ENCODE data around the gene HOXD4. TPM values are rescaled to one million over a fixed set of nuclear protein-coding genes. Genes with fewer than 3 reads are reported as not detected.

Gene HOXD4
- total RNA-seq, 1 donor from 2014 or later: not detected

DNA sequence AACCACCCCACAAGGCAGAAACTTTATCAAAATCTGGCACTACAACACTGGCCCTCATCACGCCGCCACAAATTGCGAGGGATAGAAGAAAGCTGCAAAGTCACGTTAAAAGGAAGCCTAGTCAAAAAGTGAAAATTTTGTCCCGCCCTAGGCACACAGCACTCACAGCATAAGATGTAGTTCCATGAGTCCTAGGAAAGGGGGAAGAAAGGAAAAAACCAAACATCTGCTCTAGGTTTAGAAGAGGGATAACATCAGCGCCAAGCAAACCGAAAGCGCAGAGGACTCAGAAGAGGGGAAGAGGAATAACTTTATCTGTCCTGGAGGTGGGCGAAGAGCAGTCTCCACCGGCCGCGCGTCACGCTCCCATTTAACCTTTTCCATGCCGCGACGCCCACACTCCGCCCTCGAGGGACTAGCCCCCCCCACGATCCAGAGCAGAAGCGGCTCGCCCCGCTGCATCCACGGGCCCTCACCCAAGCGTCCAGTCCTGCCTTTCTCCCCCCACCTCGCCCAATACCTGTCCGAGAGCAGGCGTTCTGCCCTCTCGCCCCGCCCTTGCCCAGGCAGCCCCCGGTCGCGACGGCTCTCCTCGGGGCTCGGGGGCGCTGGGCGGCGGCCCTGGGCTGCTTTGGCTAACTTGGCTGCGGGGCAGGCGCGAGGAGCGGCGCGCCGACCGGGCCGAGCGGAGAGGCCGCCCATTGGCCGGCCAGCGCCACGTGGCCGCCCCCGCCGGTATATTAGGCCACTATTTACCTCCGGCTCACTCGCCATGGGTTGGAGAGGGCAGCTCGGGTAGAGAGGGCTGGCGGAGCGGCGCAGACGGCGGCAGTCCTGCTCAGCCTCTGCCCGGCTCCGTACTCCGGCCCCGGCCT lies 36.8 kb downstream of the HOXD4 start, which contains the start of gene HOXD1:
Gene HOXD1 (plus strand): TSS at position 770 of the 875 bp plus-strand sequence. CDS start 134 bp downstream, outside the sequence.
- Mint-ChIP-seq H3K9me3 (ENCODE audit: unreplicated experiment) (peaks cover 1% of the 10 kb centered on the region), H3K4me3 (ENCODE audit: unreplicated experiment) (peak within 1 kb of the TSS; percentile 77), H3K27me3 (ENCODE audit: unreplicated experiment) (peaks cover 18% of the 10 kb centered on the region), H3K36me3 (ENCODE audit: unreplicated experiment) (peaks cover 7% of the 10 kb centered on the region), H3K27ac (ENCODE audit: unreplicated experiment) (no peak within 1 kb of the TSS), H3K4me1 (ENCODE audit: low read depth, unreplicated experiment) (no peaks in the 10 kb centered on the region)
- peak; percentile 39 for DNase-seq
- TF ChIP-seq, protein P1, sequence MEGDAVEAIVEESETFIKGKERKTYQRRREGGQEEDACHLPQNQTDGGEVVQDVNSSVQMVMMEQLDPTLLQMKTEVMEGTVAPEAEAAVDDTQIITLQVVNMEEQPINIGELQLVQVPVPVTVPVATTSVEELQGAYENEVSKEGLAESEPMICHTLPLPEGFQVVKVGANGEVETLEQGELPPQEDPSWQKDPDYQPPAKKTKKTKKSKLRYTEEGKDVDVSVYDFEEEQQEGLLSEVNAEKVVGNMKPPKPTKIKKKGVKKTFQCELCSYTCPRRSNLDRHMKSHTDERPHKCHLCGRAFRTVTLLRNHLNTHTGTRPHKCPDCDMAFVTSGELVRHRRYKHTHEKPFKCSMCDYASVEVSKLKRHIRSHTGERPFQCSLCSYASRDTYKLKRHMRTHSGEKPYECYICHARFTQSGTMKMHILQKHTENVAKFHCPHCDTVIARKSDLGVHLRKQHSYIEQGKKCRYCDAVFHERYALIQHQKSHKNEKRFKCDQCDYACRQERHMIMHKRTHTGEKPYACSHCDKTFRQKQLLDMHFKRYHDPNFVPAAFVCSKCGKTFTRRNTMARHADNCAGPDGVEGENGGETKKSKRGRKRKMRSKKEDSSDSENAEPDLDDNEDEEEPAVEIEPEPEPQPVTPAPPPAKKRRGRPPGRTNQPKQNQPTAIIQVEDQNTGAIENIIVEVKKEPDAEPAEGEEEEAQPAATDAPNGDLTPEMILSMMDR (IDR thresholded peaks at IDR 0.05; ENCODE audit: partially characterized antibody, unreplicated experiment): no peak

DNA sequence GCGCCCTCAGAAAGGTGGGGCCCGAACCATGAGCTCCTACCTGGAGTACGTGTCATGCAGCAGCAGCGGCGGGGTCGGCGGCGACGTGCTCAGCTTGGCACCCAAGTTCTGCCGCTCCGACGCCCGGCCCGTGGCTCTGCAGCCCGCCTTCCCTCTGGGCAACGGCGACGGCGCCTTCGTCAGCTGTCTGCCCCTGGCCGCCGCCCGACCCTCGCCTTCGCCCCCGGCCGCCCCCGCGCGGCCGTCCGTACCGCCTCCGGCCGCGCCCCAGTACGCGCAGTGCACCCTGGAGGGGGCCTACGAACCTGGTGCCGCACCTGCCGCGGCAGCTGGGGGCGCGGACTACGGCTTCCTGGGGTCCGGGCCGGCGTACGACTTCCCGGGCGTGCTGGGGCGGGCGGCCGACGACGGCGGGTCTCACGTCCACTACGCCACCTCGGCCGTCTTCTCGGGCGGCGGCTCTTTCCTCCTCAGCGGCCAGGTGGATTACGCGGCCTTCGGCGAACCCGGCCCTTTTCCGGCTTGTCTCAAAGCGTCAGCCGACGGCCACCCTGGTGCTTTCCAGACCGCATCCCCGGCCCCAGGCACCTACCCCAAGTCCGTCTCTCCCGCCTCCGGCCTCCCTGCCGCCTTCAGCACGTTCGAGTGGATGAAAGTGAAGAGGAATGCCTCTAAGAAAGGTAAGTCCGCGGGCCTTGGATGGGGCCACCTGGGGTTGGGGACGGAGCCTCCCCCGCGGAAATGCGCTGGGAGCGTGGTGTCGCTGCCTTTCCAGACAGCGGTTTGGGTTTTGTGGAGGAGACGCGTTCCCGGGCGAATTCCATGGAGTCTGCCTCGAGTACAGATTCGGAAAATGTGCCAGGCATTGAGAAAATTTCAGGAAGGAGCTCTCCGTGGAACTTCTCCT lies 37.7 kb downstream of the HOXD4 start:
- DNase-seq: peak; percentile 27
- Mint-ChIP-seq H3K9me3 (ENCODE audit: unreplicated experiment) (peaks cover 1% of the 10 kb centered on the region), H3K27me3 (ENCODE audit: unreplicated experiment) (peaks cover 16% of the 10 kb centered on the region), H3K4me3 (ENCODE audit: unreplicated experiment) (peak overlapping the region; percentile 25), H3K27ac (ENCODE audit: unreplicated experiment) (no peak overlapping the region), H3K36me3 (ENCODE audit: unreplicated experiment) (peaks cover 7% of the 10 kb centered on the region), H3K4me1 (ENCODE audit: low read depth, unreplicated experiment) (no peaks in the 10 kb centered on the region)
- TF ChIP-seq, protein P1 (IDR thresholded peaks at IDR 0.05; ENCODE audit: partially characterized antibody, unreplicated experiment): no peak

DNA sequence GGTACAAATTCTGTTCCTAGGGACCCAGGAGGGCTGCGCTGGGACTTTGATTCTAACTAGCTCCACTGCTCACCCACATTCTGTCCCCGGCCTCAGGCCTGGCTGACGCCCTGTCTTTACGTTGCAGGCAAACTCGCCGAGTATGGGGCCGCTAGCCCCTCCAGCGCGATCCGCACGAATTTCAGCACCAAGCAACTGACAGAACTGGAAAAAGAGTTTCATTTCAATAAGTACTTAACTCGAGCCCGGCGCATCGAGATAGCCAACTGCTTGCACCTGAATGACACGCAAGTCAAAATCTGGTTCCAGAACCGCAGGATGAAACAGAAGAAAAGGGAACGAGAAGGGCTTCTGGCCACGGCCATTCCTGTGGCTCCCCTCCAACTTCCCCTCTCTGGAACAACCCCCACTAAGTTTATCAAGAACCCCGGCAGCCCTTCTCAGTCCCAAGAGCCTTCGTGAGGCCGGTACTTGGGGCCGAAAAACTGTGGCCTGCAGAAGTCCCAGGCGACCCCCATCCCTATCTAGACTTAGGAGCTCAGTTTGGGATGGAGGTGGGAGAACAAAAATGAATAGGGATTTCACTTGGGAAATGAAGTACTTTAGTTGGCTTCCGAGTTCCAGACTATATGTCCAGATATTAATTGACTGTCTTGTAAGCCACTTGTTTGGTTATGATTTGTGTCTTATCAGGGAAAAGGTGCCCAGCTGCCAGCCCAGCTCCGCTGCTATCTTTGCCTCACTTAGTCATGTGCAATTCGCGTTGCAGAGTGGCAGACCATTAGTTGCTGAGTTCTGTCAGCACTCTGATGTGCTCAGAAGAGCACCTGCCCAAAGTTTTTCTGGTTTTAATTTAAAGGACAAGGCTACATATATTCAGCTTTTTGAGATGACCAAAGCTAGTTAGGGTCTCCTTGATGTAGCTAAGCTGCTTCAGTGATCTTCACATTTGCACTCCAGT lies 38.6 kb downstream of the HOXD4 start:
- H3K27me3 Mint-ChIP-seq (ENCODE audit: unreplicated experiment): peaks cover 16% of the 10 kb centered on the region
- no peak overlapping the region for H3K27ac Mint-ChIP-seq (ENCODE audit: unreplicated experiment)
- no peak overlapping the region for H3K4me3 Mint-ChIP-seq (ENCODE audit: unreplicated experiment)
- H3K4me1 Mint-ChIP-seq (ENCODE audit: low read depth, unreplicated experiment): no peaks in the 10 kb centered on the region
- H3K9me3 Mint-ChIP-seq (ENCODE audit: unreplicated experiment): peaks cover 1% of the 10 kb centered on the region
- TF ChIP-seq, protein P1 (IDR thresholded peaks at IDR 0.05; ENCODE audit: partially characterized antibody, unreplicated experiment): no peak
- H3K36me3 Mint-ChIP-seq (ENCODE audit: unreplicated experiment): peaks cover 7% of the 10 kb centered on the region
- DNase-seq: no peak

DNA sequence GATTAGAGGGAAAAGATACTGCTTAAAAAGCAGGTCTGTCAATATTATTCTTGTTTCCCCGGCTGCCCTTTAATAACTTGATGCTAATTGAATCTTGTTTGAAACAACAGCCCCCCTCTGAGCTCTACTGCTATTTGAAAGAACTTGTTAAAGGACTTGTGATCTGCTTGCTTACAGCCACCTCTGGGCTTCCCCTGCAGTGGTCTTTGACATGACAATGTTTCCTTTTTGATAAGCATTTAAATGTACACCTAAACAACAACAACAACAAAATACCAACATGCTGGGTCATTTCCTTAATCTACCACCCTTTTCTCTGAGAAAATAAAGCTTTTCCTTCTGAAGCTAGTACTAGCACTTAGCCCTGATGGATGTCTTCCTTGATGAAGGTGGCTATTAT lies 41.0 kb downstream of the HOXD4 start:
- Mint-ChIP-seq H3K27me3 (ENCODE audit: unreplicated experiment) (peaks cover 11% of the 10 kb centered on the region), H3K9me3 (ENCODE audit: unreplicated experiment) (no peaks in the 10 kb centered on the region), H3K36me3 (ENCODE audit: unreplicated experiment) (no peaks in the 10 kb centered on the region), H3K4me1 (ENCODE audit: low read depth, unreplicated experiment) (no peaks in the 10 kb centered on the region), H3K4me3 (ENCODE audit: unreplicated experiment) (no peak overlapping the region), H3K27ac (ENCODE audit: unreplicated experiment) (no peak overlapping the region)
- TF ChIP-seq, protein P1 (IDR thresholded peaks at IDR 0.05; ENCODE audit: partially characterized antibody, unreplicated experiment): no peak
- no peak for DNase-seq

All from glutamatergic neuron (in vitro differentiated cells).